Measurements from ENCODE around the gene ASMTL.
A peak's percentile ranks its signal among the peaks of the same experiment; 100 is the strongest.
"Not testable (repeated sequence)": the region's sequence is repeated elsewhere in the genome, so short reads cannot be mapped to it uniquely, and the experiment has no call there.

Gene ASMTL

GRCh38 chrX:1422135-1422465 lies 30.6 kb downstream of the ASMTL start:
- no peaks in the 10 kb centered on the region for H3K36me3 Mint-ChIP-seq (ENCODE audit: low read depth)
- H3K9me3 Mint-ChIP-seq: peaks cover 35% of the 10 kb centered on the region
- no peaks in the 10 kb centered on the region for H3K27me3 Mint-ChIP-seq

GRCh38 chrX:1421433-1422134 lies 31.1 kb downstream of the ASMTL start:
- Mint-ChIP-seq H3K27ac (no peak overlapping the region), H3K4me3 (no peak overlapping the region), H3K4me1 (ENCODE audit: low read depth) (peaks cover 8% of the 10 kb centered on the region), H3K9me3 (peaks cover 35% of the 10 kb centered on the region), H3K36me3 (ENCODE audit: low read depth) (no peaks in the 10 kb centered on the region), H3K27me3 (no peaks in the 10 kb centered on the region)
- intact Hi-C loops (cut with micrococcal nuclease): no loop called here

More at GRCh38 chrX:1422135-1422465, 30.6 kb downstream of the ASMTL start:
- Mint-ChIP-seq H3K4me1 (ENCODE audit: low read depth) (peaks cover 8% of the 10 kb centered on the region), H3K4me3 (no peak overlapping the region), H3K27ac (no peak overlapping the region)
- intact Hi-C loops (cut with micrococcal nuclease): no loop called here

GRCh38 chrX:1420371-1420770 lies 32.3 kb downstream of the ASMTL start:
- H3K27ac Mint-ChIP-seq: peak overlapping the region; percentile 10
- H3K4me1 Mint-ChIP-seq (ENCODE audit: low read depth): peaks cover 8% of the 10 kb centered on the region
- peaks cover 32% of the 10 kb centered on the region for H3K9me3 Mint-ChIP-seq
- no peaks in the 10 kb centered on the region for H3K36me3 Mint-ChIP-seq (ENCODE audit: low read depth)
- intact Hi-C loops (cut with micrococcal nuclease): no loop called here
- no peaks in the 10 kb centered on the region for H3K27me3 Mint-ChIP-seq
- no peak overlapping the region for H3K4me3 Mint-ChIP-seq

GRCh38 chrX:1419545-1420355 lies 33.0 kb downstream of the ASMTL start:
- no peak overlapping the region for H3K4me3 Mint-ChIP-seq
- intact Hi-C loops (cut with micrococcal nuclease): no loop called here
- H3K36me3 Mint-ChIP-seq (ENCODE audit: low read depth): no peaks in the 10 kb centered on the region

DNA sequence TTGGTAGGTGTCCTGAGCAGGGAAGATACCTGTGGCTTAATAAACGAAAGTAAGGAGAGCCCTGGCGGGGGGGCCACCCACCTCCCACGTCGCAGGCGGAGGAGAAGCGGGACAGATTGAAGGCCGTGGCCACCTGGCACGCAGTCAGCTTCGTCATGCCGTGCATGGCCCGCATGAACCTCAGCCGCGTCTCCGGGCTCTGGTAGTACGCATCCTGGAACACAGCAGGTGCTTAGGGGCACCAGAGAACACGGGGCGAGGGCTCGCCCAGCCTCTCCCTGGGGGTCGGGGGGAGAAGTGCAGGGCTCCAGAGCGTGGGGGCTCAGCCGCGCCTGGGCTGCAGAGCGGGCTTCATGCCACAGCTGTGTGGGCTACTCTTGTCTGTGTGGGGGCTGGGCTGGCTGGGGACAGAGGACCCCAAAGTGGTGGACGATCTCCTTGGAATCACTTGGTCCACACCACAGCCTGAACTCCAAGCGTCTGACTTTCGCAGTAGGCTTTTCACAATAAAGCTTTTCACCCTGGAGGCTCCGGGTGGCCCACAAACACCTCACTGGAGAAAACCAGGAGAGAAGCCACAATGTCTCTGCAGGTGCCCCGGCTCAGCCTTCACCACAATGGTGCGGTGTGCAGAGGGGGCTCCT lies 33.7 kb downstream of the ASMTL start:
- Mint-ChIP-seq H3K36me3 (ENCODE audit: low read depth) (no peaks in the 10 kb centered on the region), H3K4me1 (ENCODE audit: low read depth) (peaks cover 8% of the 10 kb centered on the region), H3K27me3 (no peaks in the 10 kb centered on the region), H3K4me3 (no peak overlapping the region), H3K9me3 (peaks cover 19% of the 10 kb centered on the region), H3K27ac (no peak overlapping the region)
- intact Hi-C loops (cut with micrococcal nuclease): no loop called here

More at GRCh38 chrX:1419545-1420355, 33.0 kb downstream of the ASMTL start:
- Mint-ChIP-seq H3K27ac (peak overlapping the region; percentile 10), H3K9me3 (peaks cover 26% of the 10 kb centered on the region), H3K27me3 (no peaks in the 10 kb centered on the region), H3K4me1 (ENCODE audit: low read depth) (peaks cover 8% of the 10 kb centered on the region)

GRCh38 chrX:1417921-1418771 lies 34.6 kb downstream of the ASMTL start:
- H3K27ac Mint-ChIP-seq: no peak overlapping the region
- H3K27me3 Mint-ChIP-seq: no peaks in the 10 kb centered on the region
- no peak overlapping the region for H3K4me3 Mint-ChIP-seq
- H3K4me1 Mint-ChIP-seq (ENCODE audit: low read depth): peaks cover 8% of the 10 kb centered on the region
- no peaks in the 10 kb centered on the region for H3K36me3 Mint-ChIP-seq (ENCODE audit: low read depth)
- H3K9me3 Mint-ChIP-seq: peaks cover 10% of the 10 kb centered on the region
- intact Hi-C loops (cut with micrococcal nuclease): no loop called here

DNA sequence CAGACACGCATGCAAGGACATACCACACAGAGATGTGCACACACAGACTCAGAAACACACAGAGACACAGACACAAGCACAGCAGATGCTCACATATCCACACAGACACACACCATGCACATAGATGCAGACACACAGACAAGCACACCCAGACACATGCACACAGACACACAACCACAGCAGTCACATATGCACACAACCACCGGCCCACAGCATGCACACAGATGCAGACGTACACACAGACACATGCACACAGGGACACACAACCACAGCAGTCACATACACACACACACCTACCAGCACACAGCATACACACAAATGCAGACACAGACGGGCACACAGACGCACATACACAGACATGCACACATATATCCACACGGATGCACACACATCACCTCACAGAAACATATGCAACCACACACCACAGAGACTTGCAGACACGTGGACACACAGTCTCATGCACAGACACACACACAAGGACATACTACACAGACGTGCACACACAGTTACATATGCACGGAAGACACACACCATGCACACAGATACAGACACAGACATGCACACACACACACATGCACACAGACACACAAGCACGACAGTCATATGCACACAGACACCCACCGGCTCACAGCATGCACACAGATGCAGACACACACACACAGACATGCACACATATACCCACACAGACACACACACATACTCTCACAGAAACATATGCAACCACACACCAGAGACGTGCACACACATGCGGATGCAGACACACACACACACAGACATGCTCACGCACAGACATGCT lies 35.5 kb downstream of the ASMTL start:
- Mint-ChIP-seq H3K27ac (no peak overlapping the region), H3K27me3 (no peaks in the 10 kb centered on the region), H3K4me1 (ENCODE audit: low read depth) (peaks cover 8% of the 10 kb centered on the region), H3K9me3 (peaks cover 7% of the 10 kb centered on the region), H3K4me3 (no peak overlapping the region), H3K36me3 (ENCODE audit: low read depth) (no peaks in the 10 kb centered on the region)
- intact Hi-C loops (cut with micrococcal nuclease): no loop called here

GRCh38 chrX:1416327-1416784 lies 36.4 kb downstream of the ASMTL start:
- no peak overlapping the region for H3K27ac Mint-ChIP-seq
- no peaks in the 10 kb centered on the region for H3K27me3 Mint-ChIP-seq
- intact Hi-C loops (cut with micrococcal nuclease): no loop called here
- H3K36me3 Mint-ChIP-seq (ENCODE audit: low read depth): no peaks in the 10 kb centered on the region
- no peaks in the 10 kb centered on the region for H3K9me3 Mint-ChIP-seq
- no peak overlapping the region for H3K4me3 Mint-ChIP-seq
- H3K4me1 Mint-ChIP-seq (ENCODE audit: low read depth): peaks cover 8% of the 10 kb centered on the region

DNA sequence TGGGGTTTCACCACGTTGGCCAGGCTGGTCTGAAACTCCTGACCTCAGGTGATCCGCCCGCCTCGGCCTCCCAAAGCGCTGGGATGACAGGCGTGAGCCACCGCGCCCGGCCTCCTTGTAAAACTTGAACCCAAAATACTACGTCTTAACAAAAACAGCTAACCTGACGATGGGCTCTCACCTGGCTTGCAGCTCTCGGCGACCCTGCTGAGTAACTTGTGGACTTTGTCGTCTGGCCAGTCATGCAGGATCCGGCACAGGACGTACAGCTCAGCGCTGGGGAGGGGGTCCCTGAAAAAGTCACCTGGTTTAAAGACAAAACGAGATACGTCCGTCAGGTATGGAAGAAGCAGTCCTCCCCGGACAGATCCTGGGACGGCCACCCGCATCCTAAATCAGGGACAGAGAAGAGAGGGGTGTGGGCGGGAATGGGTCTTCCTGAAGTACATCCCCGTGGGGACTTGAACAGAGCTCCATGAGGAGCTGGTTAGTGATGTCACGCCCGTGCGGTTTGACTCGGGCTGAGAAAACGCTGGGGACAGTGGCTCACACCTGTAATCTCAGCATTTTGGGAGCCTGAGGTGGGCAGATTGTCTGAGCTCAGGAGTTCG lies 40.1 kb downstream of the ASMTL start:
- H3K4me3 Mint-ChIP-seq: no peak overlapping the region
- H3K27me3 Mint-ChIP-seq: no peaks in the 10 kb centered on the region
- H3K27ac Mint-ChIP-seq: no peak overlapping the region
- H3K36me3 Mint-ChIP-seq (ENCODE audit: low read depth): no peaks in the 10 kb centered on the region
- no peaks in the 10 kb centered on the region for H3K9me3 Mint-ChIP-seq
- intact Hi-C loops (cut with micrococcal nuclease): no loop called here
- no peaks in the 10 kb centered on the region for H3K4me1 Mint-ChIP-seq (ENCODE audit: low read depth)

DNA sequence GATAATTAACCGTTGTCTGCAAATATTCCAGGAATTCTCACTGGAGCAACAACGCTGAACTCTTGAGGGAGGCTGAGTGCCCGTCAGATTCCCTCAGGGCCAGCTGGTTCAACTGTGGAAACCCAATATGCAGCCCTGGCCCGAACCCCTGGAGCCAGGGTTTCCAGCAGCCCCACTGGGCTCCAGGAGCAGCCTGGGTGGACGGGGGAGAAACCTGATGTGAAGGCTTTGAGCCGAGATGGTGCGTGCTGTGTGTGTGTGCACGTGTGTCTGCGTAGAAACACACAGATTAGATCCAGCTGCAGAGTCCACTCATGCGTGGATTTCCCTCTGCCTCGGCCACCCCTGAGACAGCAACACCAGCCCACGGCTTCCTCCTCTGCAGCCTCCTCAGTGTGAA lies 41.4 kb downstream of the ASMTL start:
- intact Hi-C loops (cut with micrococcal nuclease): no loop called here
- H3K27me3 Mint-ChIP-seq: no peaks in the 10 kb centered on the region
- H3K36me3 Mint-ChIP-seq (ENCODE audit: low read depth): no peaks in the 10 kb centered on the region
- no peak overlapping the region for H3K27ac Mint-ChIP-seq
- no peaks in the 10 kb centered on the region for H3K4me1 Mint-ChIP-seq (ENCODE audit: low read depth)
- no peak overlapping the region for H3K4me3 Mint-ChIP-seq
- no peaks in the 10 kb centered on the region for H3K9me3 Mint-ChIP-seq

- Mint-ChIP-seq H3K27me3 (no peaks in the 10 kb centered on the region), H3K9me3 (no peaks in the 10 kb centered on the region), H3K4me3 (no peak overlapping the region), H3K36me3 (ENCODE audit: low read depth) (peaks cover 2% of the 10 kb centered on the region), H3K4me1 (ENCODE audit: low read depth) (no peaks in the 10 kb centered on the region), H3K27ac (no peak overlapping the region)
- intact Hi-C loops (cut with micrococcal nuclease): no loop called here
Measured at GRCh38 chrX:1407035-1407434, 45.7 kb downstream of the ASMTL start.

DNA sequence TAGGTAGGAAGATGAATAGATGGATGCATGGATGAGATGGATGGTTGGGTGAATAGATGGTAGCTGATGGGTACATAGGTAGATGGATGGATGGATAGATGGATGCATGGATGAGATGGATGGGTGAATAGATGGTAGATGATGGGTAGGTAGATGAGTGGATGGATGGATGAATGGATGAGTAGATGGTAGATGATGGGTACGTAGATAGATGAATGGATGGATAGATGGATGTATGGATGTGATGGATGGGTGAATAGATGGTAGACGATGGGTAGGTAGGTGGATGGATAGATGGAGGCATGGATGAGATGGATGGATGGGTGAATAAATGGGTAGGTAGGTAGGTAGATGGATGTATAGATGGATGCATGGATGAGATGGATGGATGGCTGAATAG lies 46.9 kb downstream of the ASMTL start:
- intact Hi-C loops (cut with micrococcal nuclease); H3K27me3 Mint-ChIP-seq; H3K4me3 Mint-ChIP-seq; H3K27ac Mint-ChIP-seq; H3K4me1 Mint-ChIP-seq (ENCODE audit: low read depth); H3K36me3 Mint-ChIP-seq (ENCODE audit: low read depth); H3K9me3 Mint-ChIP-seq: not testable (repeated sequence)

DNA sequence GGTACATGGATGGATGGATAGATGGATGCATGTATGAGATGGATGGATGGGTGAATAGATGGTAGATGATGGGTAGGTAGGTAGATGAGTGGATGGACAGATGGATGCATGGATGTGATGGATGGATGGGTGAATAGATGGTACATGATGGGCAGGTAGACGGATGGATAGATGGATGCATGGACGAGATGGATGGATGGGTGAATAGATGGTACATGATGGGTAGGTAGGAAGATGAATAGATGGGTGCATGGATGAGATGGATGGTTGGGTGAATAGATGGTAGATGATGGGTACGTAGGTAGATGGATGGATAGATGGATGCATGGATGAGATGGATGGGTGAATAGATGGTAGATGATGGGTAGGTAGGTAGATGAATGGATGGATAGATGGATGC lies 48.8 kb downstream of the ASMTL start:
- intact Hi-C loops (cut with micrococcal nuclease); H3K4me1 Mint-ChIP-seq (ENCODE audit: low read depth); H3K9me3 Mint-ChIP-seq; H3K27me3 Mint-ChIP-seq; H3K4me3 Mint-ChIP-seq; H3K27ac Mint-ChIP-seq: not testable (repeated sequence)
- peaks cover 17% of the 10 kb centered on the region for H3K36me3 Mint-ChIP-seq (ENCODE audit: low read depth)

Measured in dendritic cell treated with granulocyte-macrophage colony-stimulating factor and Interleukin-4, amounts not matched to agents 40 ng/mL and 50 ng/mL, for 4 days (primary cell).